ENCODE results near the gene LRRK1.

Gene LRRK1

GRCh38 chr15:101008158-101009139 lies 89.3 kb downstream of the LRRK1 start:
- peak; percentile 78 for DNase-seq (ENCODE audit: low spot score)

GRCh38 chr15:101009176-101009575 lies 90.0 kb downstream of the LRRK1 start:
- no peak for DNase-seq (ENCODE audit: low spot score)

- DNase-seq (ENCODE audit: low spot score) = no peak
These were observed 91.6 kb downstream of the LRRK1 start for GRCh38 chr15:101010781-101011180.

GRCh38 chr15:101012326-101013200 lies 93.4 kb downstream of the LRRK1 start:
- DNase-seq (ENCODE audit: low spot score) = no peak

- no peak for DNase-seq (ENCODE audit: low spot score)
These were observed 94.0 kb downstream of the LRRK1 start for GRCh38 chr15:101013201-101013550.

- DNase-seq (ENCODE audit: low spot score) = no peak
These were observed 94.9 kb downstream of the LRRK1 start for GRCh38 chr15:101013769-101014675.

GRCh38 chr15:101014921-101015841 lies 96.0 kb downstream of the LRRK1 start:
- peak; percentile 89 for DNase-seq (ENCODE audit: low spot score)

GRCh38 chr15:101016581-101016980 lies 97.4 kb downstream of the LRRK1 start:
- DNase-seq (ENCODE audit: low spot score) = no peak

- DNase-seq (ENCODE audit: low spot score) = no peak
These were observed 98.1 kb downstream of the LRRK1 start for GRCh38 chr15:101017093-101017754.

GRCh38 chr15:101018016-101018415 lies 98.9 kb downstream of the LRRK1 start:
- DNase-seq (ENCODE audit: low spot score) = no peak

GRCh38 chr15:101018450-101018849 lies 99.3 kb downstream of the LRRK1 start:
- DNase-seq (ENCODE audit: low spot score) = no peak

GRCh38 chr15:101019366-101019896 lies 100.3 kb downstream of the LRRK1 start:
- no peak for DNase-seq (ENCODE audit: low spot score)

GRCh38 chr15:101020451-101020850 lies 101.3 kb downstream of the LRRK1 start:
- no peak for DNase-seq (ENCODE audit: low spot score)

- no peak for DNase-seq (ENCODE audit: low spot score)
These were observed 101.8 kb downstream of the LRRK1 start for GRCh38 chr15:101020945-101021344.

GRCh38 chr15:101022306-101022705 lies 103.1 kb downstream of the LRRK1 start:
- no peak for DNase-seq (ENCODE audit: low spot score)

- DNase-seq (ENCODE audit: low spot score) = no peak
These were observed 103.7 kb downstream of the LRRK1 start for GRCh38 chr15:101022876-101023275.

GRCh38 chr15:101023501-101024072 lies 104.4 kb downstream of the LRRK1 start:
- no peak for DNase-seq (ENCODE audit: low spot score)

- no peak for DNase-seq (ENCODE audit: low spot score)
These were observed 105.0 kb downstream of the LRRK1 start for GRCh38 chr15:101024073-101024695.

Measured in HuH-7 (cell line).